NOMO-1 treated with DMSO at 0.1 percent for 48 hours (cell line): ENCODE data around the gene ARL6IP5.

Experiments used
- DNase-seq: peaks from one replicate; lab custom pipeline; 2025; ENCODE audit not compliant: unreplicated experiment; lab: John Stamatoyannopoulos, UW

Gene ARL6IP5

GRCh38 chr3:69084326-69085167 lies at the start of gene ARL6IP5:
ARL6IP5 (plus strand) TSS chr3:69084937; CDS start chr3:69085048, 111 bp downstream.
- peak; percentile 99 for DNase-seq

- no peak for DNase-seq
Observed at GRCh38 chr3:69044608-69045007, 40.1 kb upstream of the ARL6IP5 start.

GRCh38 chr3:69048990-69049389 lies 35.7 kb upstream of the ARL6IP5 start:
- DNase-seq, result no peak

DNA sequence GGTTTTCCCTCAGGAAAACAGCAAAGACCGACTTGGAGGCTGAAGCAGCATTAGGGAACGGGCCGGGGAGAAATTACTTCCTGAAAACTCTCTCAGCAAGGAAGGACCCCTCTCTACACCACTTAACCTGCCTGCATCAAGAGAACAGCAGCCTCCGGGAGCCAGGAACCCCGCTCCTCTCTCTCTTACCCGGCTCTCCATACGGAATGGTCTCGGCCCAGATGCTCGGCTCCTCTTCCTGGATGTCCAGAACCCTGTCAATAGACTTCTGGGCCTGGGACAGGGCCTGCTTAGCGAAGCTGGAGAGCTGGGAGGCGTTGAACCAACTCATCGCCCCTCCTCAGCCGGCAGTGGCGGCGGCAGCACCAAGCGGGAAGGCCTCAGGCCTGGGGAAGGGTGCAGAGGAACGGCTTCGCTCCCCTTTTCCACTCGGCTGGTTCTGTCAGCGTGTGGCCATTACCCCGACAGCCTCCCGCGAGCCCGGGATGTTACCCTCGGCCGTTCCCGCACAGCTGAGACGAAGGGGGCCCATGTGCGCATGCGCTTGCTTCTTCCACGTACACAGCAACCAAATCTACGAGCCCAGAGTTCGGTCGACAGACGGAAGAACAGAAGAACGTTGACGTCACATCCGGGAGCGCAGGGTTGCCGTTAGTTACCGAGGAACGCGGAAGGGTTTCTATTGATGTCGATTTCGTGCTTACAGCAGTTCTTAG lies 32.8 kb upstream of the ARL6IP5 start, which contains the start of gene TMF1:
TMF1 (minus strand) TSS at position 578 of the 716 bp plus-strand sequence; CDS start at position 331, 247 bp downstream.
- DNase-seq, result no peak

- DNase-seq, result no peak
Observed at GRCh38 chr3:69052472-69052898, 32.3 kb upstream of the ARL6IP5 start.

- DNase-seq, result peak; percentile 58
Observed at GRCh38 chr3:69058180-69058946, 26.4 kb upstream of the ARL6IP5 start.

DNA sequence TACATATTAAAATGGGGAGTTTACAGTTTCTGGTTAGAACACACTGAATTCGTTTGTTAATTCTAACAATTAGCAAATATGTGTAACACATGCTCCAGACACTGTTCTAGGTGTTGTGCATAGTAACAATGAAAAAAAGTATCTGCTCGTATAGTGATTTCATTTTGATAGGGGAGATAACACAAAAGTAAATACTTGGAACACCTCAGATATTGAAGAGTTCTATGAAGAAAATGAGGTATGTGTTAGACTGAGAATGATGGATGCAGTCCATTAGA lies 25.9 kb upstream of the ARL6IP5 start:
- no peak for DNase-seq

- DNase-seq, result no peak
Observed at GRCh38 chr3:69059688-69060087, 25.0 kb upstream of the ARL6IP5 start.

DNA sequence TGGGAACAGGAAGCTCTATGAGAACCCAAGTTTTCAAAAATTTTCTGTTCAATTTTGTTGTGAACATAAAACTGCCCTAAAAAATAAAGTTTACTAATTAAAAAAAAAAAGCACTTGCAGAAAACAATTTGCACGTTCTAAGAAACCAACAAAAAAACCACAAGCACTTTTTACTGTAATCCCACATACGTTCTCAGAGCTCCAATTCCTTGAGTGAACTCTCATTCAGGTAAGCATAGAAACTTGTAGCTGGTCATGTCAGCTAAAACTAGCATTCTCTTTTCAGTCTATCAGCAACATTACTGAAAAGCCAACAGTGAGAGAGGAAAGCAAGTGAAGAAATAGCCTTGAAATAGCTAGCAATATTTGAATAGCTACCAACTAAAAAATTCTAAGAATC lies 21.1 kb upstream of the ARL6IP5 start:
- no peak for DNase-seq

DNA sequence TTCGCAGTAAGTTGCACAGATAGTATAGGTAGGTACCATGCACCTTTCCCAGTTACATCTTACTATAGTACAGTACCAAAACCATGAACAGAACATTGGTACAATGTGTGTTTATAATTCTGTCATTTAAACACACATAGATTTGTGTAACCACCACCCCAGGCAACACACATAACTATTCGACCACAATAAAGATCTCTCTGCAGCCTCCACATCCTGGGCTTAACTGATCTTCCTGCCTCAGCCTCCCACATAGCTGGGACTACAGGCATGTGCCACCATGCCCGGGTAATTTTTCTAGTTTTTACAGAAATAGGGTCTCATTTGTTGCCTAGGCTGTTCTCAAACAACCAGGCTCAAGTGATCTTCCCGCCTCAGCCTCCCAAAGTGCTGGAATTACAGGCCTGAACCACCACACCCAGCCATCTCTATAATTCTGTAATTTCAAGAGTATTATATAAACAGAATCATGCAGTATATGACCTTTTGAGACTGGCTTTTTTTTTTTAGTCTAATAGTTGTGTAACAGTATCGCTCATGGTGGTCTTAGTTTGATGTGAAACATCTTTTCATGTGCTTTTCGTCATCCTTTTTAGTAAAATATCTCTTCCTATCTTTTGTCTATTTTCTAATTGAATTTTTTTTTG lies 19.3 kb upstream of the ARL6IP5 start:
- no peak for DNase-seq

DNA sequence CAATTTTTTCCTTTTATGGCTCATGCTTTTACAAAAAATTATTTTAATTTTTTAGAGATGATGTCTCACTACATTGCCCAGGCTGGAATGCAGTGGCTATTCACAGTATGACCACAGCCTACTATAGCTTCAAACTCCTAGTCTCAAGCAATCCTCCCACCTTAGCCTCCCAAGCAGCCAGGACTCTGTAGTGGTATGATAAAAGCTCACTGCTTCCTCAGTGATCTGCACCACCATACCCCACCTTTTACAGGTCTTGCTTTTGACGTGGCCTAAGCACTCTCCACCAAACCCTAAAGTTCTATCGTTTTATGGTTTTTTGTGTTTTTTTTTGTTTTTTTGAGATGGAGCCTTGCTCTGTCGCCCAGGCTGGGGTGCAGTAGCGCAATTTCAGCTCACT lies 18.6 kb upstream of the ARL6IP5 start:
- DNase-seq, result no peak

DNA sequence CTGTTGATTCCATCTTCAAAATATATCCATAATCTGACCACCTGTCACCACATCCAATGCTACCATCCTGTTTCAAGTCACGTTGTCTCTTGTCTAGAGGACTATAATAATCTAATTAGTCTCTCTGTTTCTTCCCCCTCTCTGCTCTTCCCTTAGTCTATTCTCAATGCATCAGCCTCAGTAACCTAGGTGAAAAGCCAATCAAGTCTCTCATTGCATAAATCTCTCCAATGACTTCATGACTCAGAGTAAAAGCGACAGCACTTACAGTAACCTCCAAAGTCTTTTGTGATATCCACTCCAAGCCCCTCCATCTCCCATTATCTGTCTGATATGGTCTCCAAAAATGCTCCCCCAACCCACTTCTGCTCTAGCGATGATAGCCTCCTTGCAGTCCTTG lies 11.8 kb upstream of the ARL6IP5 start:
- no peak for DNase-seq

GRCh38 chr3:69079269-69080159 lies 5.2 kb upstream of the ARL6IP5 start:
- no peak for DNase-seq

- DNase-seq, result peak; percentile 89
Observed at GRCh38 chr3:69080233-69080920, 4.4 kb upstream of the ARL6IP5 start, which contains the start of gene UBA3. UBA3 (minus strand) TSS chr3:69080365; CDS start chr3:69080353, 12 bp downstream.

DNA sequence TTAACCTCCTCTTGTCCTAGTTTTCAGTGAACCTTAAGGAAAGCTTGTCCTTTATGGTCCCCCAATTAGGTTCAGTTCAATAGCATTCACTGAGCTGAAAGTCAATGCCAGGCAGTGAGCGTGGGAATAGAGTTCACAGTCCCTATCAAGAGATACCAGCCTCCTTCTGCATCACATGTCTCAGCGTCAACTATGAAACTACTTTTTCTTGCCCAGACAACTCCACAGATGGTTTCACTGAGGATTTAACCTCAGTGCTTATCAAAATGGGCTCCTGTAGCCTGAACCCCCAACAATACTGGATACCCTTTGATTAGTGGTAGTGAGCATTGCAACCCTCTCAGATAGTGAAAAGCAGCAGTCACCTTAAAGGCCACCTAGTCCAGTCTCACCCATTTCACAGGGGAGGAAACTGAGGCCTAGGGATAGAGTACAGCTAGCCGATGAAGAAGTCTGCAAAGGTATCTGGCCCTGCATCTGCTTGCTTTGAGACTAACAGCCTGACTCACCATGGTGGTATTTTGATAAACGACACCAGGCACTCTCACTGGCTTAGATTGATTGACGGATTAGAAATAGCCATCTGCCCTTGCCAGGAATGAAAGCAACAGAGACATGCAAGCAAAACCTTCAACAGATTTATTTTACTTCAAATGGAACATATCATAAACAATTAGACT lies 3.0 kb upstream of the ARL6IP5 start:
- DNase-seq, result no peak

- DNase-seq, result no peak
Observed at GRCh38 chr3:69082361-69082760, 2.4 kb upstream of the ARL6IP5 start.

DNA sequence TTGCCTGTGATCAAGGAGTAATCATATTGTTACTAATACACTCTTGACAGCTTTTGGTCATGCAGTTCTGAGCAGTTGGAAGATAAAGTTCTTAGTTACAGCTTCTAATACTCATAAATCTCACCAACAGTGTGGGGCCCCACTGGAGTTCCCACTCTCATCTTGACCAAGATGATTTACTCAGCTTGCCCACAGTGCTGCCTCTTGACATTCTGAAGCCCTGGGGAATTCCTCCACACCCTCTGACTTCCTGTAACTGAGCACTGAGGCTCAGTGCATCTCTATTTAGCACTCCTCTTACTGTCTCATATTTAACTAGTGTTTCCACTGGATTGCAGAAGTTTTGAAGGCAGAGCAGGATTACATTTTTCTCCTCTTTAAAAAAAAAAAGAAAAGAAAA lies 1.9 kb upstream of the ARL6IP5 start:
- peak; percentile 82 for DNase-seq

DNA sequence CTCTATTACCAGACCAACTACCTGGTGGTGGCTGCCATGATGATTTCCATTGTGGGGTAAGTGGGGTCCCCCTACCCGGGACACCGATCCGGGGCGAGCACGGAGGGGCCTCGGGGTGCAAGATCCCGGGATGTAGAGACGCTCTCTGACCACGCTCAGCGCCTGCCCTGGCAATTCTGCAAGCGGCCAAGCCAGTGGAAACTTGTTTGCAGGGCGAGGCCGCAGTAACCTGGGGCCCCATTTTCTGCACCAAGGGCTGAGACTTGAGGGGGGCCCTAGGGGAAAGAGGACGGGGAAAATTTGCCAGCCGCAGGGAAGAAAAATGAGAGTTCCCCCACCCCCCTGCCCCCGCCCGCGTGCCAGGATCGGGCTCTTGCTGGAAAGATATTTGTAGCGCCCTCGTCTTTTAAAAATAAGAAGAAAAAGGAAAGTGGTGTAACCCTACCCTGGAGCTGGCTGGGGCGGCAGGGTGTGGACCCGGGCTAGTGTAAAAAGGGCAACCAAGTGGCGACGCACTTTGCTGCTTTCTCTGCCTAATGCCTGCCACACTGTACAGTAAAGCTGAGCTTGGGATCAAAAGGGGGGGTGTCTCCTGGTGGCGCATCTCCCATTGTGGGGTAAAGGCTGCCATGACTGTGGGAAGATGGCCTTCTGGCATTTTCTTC lies 563 bp downstream of the ARL6IP5 start:
- DNase-seq, result no peak
